ENCODE results near the gene SLC17A2. TPM values are rescaled to one million over a fixed set of nuclear protein-coding genes. Genes with fewer than 3 reads are reported as not detected.

The SLC17A2 gene
- total and polyA plus RNA-seq, 2 of the 8 experiments (the other 6 are each of a cell fraction or from before 2014, with no cell fraction given): not detected

DNA sequence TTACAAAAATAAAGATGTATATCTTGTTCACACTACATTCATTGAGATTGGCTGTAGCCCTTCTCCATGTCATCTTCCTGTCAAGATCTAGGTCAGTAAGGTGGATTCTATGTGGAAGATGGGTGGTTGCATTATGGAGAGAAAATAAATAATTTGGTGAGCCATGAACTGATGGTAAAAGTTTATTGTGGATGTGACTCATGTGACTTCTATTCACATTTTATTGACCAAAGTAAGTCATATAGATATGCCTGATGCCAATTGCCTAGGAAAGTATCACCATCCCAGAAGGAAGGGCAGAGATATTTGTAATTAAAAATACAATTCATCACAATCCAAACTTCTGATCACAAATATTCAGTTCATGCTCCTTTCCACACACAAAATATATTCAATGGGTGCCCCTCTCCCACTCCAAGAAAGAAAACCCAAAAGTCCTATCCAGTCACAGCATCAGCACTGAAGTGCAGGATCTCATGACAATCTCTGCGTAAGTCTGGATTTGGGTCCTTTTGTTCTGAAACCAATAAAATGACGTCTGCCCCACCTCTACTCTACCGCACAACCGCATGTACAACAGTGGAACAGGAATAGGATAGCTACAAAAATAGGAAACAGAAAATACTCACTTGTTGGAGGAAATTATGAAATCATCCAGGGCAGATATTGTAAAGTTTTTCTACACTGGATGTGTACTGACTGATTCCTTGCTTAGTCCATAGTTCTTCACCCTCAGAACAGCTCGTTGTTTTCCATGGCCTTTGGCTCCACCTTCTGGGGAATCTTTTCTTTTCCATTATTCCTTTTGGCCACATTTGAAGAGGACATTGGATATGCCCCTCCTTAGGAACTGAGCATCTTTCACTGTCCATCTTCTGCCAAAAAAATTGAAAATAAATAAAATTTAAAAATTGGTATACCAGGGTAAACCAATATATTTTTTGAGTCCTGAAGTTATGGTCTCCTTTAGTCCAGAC lies 40.3 kb downstream of the SLC17A2 start:
- H4K20me1 ChIP-seq (replicated peaks in 1 of 2; ENCODE audit: control insufficient read depth in 1 of 2, insufficient read depth in 2 of 2, low read length in 2 of 2): no peaks in the 10 kb centered on the region
- H3K23ac ChIP-seq (ENCODE audit: insufficient read length): no peak overlapping the region
- no peaks in the 10 kb centered on the region for H3K9me3 ChIP-seq (ENCODE audit: insufficient read depth in 2 of 2, low read depth in 1 of 2, low read length in 1 of 2)
- no peaks in the 10 kb centered on the region for H3K36me3 ChIP-seq (ENCODE audit: control insufficient read depth in 2 of 4, insufficient read depth in 4 of 4, low read length in 3 of 4)
- H3K27ac ChIP-seq (ENCODE audit: low read depth, low read length): no peak overlapping the region
- no peaks in the 10 kb centered on the region for H3K27me3 ChIP-seq (replicated peaks in 1 of 4; ENCODE audit: control insufficient read depth in 3 of 4, extremely low read depth in 1 of 4, insufficient read depth in 3 of 4, low read length in 3 of 4)
- no peak overlapping the region for H2BK15ac ChIP-seq (ENCODE audit: low read length)
- H3K4me2 ChIP-seq (ENCODE audit: insufficient read depth in 1 of 2, low read depth in 2 of 2, low read length in 2 of 2): no peak overlapping the region
- H3K56ac ChIP-seq (replicated peaks; ENCODE audit: insufficient read length, low read depth, low read length): no peak overlapping the region
- H3K79me2 ChIP-seq (ENCODE audit: control insufficient read depth in 1 of 2, insufficient read depth in 2 of 2, low read length in 2 of 2): no peaks in the 10 kb centered on the region
- no peak overlapping the region for H3K4ac ChIP-seq (replicated peaks; ENCODE audit: insufficient read length, low read depth, low read length)
- no peak overlapping the region for H3K4me3 ChIP-seq (ENCODE audit: extremely low read depth in 1 of 4, insufficient read depth in 2 of 4, low read depth in 3 of 4, low read length in 4 of 4)
- H3K4me1 ChIP-seq (replicated peaks in 1 of 4; ENCODE audit: control insufficient read depth in 3 of 4, insufficient read depth in 4 of 4, low read length in 3 of 4): no peaks in the 10 kb centered on the region
- no peak overlapping the region for H4K5ac ChIP-seq (ENCODE audit: insufficient read length, low read depth, low read length)
- FAIRE-seq (peak; percentile 83), DNase-seq (ENCODE audit: low read depth in 1 of 2, low spot score in 2 of 2) (no peak)
- no peak overlapping the region for H2BK12ac ChIP-seq (ENCODE audit: low read depth, low read length)
- H4K91ac ChIP-seq (replicated peaks; ENCODE audit: insufficient read length, low read length): no peak overlapping the region
- no peaks in the 10 kb centered on the region for H3K79me1 ChIP-seq (ENCODE audit: low read depth, low read length)
- no peak overlapping the region for H4K8ac ChIP-seq (ENCODE audit: extremely low read depth, insufficient read depth, low read length)
- no peak overlapping the region for H2BK120ac ChIP-seq (replicated peaks; ENCODE audit: low read depth, low read length)
- no peaks in the 10 kb centered on the region for H3K23me2 ChIP-seq (ENCODE audit: low read depth, low read length)
- no peak overlapping the region for H2BK20ac ChIP-seq (ENCODE audit: low read length)
- H2BK5ac ChIP-seq (ENCODE audit: low read depth, low read length): no peak overlapping the region
- no peak overlapping the region for H3K14ac ChIP-seq (ENCODE audit: insufficient read length)
- ChIA-PET CTCF (ENCODE audit: partially characterized antibody) (interaction anchor here (0.6 to 2.4 kb wide), 10 partner anchors 14 to 171 kb away, joined by 3 to 19 read pairs (median 3); partner anchors contain the start of gene SLC17A3), POLR2A (ENCODE audit: partially characterized antibody) (no interaction called here)
- no peak overlapping the region for H2AFZ ChIP-seq (ENCODE audit: low read length)
- H2AK5ac ChIP-seq (ENCODE audit: low read depth, low read length): no peak overlapping the region
- WGBS, 2 experiments (ENCODE audit: extremely low coverage in 1 of 2, insufficient coverage in 1 of 2, insufficient read length in 1 of 2, insufficient replicate concordance in 2 of 2, low coverage in 1 of 2, low lambda C conversion rate in 2 of 2, missing lambda C conversion rate in 1 of 2): 76% methylated on average over 5 of the region's 5 CpGs; no CpG with 5 or more reads in 1 of the 2 experiments
- no peak overlapping the region for H3K9ac ChIP-seq (replicated peaks in 1 of 4; ENCODE audit: extremely low read depth in 1 of 4, low read depth in 3 of 4, low read length in 3 of 4)
- no peak overlapping the region for H3K18ac ChIP-seq (ENCODE audit: extremely low read depth, low read length)
- TF ChIP-seq GABPA (IDR thresholded peaks at IDR 0.05; ENCODE audit: borderline replicate concordance, insufficient read depth, low read length) (no peak), RXRA (IDR thresholded peaks at IDR 0.05; ENCODE audit: insufficient read depth, low read depth, low read length) (no peak), TBP (IDR thresholded peaks at IDR 0.05; ENCODE audit: low read depth, low read length) (no peak), CTBP2 (IDR thresholded peaks at IDR 0.05; ENCODE audit: borderline replicate concordance, insufficient read depth, insufficient read length, low read length) (no peak), RAD21 (IDR thresholded peaks at IDR 0.05 in 1 of 2, conservative IDR thresholded peaks at IDR 0.05 in 1 of 2; ENCODE audit: low read depth in 2 of 2, low read length in 2 of 2) (peak; percentile 90 to 92), BACH1 (IDR thresholded peaks at IDR 0.05; ENCODE audit: low read length) (no peak), EP300 (IDR thresholded peaks at IDR 0.05; ENCODE audit: borderline replicate concordance in 1 of 2, low read depth in 2 of 2, low read length in 2 of 2) (no peak), SP1 (IDR thresholded peaks at IDR 0.05; ENCODE audit: low read depth, low read length) (no peak)

Data from H1 (cell line).